GM12878 (cell line): ENCODE results near the gene CTNNB1.

Source experiments
- BCL11A ChIP-seq: IDR thresholded peaks from 2 replicates; pipeline ENCODE4 v1.6.1; 2011; ENCODE audit warnings: low read depth, low read length
- CBX3 ChIP-seq: fragments of 200-600 bp; sonication (generic); IDR thresholded peaks from 2 replicates; pipeline ENCODE4 v1.6.1; 2016; ENCODE audit warnings: low read depth, borderline replicate concordance
- EZH2 ChIP-seq: IDR thresholded peaks from 2 replicates; pipeline ENCODE4 v1.6.1; 2012; ENCODE audit warnings: low read depth, mild to moderate bottlenecking, control low read depth, inconsistent platforms, low read length, borderline replicate concordance; ENCODE audit not compliant: control insufficient read depth
- MYC ChIP-seq: IDR thresholded peaks from 2 replicates; pipeline ENCODE4 v1.6.1; 2011; ENCODE audit warnings: mild to moderate bottlenecking, low read length, moderate library complexity, inconsistent platforms; ENCODE audit not compliant: insufficient read depth, insufficient replicate concordance, insufficient read length, severe bottlenecking
- POLR2A ChIP-seq: IDR thresholded peaks from 2 replicates; pipeline ENCODE4 v1.6.1; 2011; ENCODE audit warnings: low read depth, mild to moderate bottlenecking, low read length
- ZNF622 ChIP-seq: fragments of 450-650 bp; IDR thresholded peaks from 2 replicates; pipeline ENCODE4 v1.6.1; 2017; ENCODE audit warnings: mild to moderate bottlenecking, inconsistent platforms
- TF ChIP-seq, protein P1 (sequence below), 3 experiments: IDR thresholded peaks in 2 of 3; conservative IDR thresholded peaks in 1 of 3; 2 replicates each; pipeline ENCODE4 v1.5.1; 2011; ENCODE audit warnings: low read depth in 3 of 3, low read length in 3 of 3, mild to moderate bottlenecking in 3 of 3, control low read depth in 2 of 3, moderate library complexity in 2 of 3, inconsistent platforms in 1 of 3, mixed read lengths in 1 of 3; ENCODE audit not compliant: control insufficient read depth in 2 of 3, insufficient read depth in 1 of 3; ENCODE audit errors: extremely low read depth in 1 of 3

DNA sequence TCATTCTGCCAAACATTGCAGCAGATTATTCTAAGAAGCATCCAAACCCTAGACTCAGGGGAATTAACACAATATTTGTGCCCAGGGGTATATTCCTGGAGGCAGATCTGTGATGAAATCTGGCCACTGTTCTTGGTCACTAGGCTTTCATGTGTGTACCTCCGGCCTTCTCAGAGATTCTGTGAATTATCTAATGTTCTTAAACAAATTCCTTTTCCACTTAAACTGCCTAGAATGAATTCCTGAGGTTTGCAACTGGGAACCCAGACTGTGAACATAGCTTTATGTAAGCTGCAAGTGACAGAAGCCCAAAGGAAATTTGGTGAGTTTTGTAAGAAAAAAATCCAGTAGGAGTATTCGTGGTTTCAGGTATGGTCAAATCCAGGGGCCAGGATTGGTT, 20.7 kb upstream of the CTNNB1 start:
- TF ChIP-seq EZH2 = no peak
- no peak for TF ChIP-seq ZNF622
- TF ChIP-seq, protein P1, sequence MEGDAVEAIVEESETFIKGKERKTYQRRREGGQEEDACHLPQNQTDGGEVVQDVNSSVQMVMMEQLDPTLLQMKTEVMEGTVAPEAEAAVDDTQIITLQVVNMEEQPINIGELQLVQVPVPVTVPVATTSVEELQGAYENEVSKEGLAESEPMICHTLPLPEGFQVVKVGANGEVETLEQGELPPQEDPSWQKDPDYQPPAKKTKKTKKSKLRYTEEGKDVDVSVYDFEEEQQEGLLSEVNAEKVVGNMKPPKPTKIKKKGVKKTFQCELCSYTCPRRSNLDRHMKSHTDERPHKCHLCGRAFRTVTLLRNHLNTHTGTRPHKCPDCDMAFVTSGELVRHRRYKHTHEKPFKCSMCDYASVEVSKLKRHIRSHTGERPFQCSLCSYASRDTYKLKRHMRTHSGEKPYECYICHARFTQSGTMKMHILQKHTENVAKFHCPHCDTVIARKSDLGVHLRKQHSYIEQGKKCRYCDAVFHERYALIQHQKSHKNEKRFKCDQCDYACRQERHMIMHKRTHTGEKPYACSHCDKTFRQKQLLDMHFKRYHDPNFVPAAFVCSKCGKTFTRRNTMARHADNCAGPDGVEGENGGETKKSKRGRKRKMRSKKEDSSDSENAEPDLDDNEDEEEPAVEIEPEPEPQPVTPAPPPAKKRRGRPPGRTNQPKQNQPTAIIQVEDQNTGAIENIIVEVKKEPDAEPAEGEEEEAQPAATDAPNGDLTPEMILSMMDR (IDR thresholded peaks at IDR 0.05 in 2 of 3, conservative IDR thresholded peaks at IDR 0.05 in 1 of 3; ENCODE audit: control insufficient read depth in 2 of 3, extremely low read depth in 1 of 3, insufficient read depth in 1 of 3, low read depth in 3 of 3, low read length in 3 of 3) = no peak
- TF ChIP-seq MYC = no peak
- TF ChIP-seq CBX3 = no peak
- no peak for TF ChIP-seq POLR2A
- no peak for TF ChIP-seq BCL11A
